ENCODE results near the gene AQP12B.

The AQP12B gene

DNA sequence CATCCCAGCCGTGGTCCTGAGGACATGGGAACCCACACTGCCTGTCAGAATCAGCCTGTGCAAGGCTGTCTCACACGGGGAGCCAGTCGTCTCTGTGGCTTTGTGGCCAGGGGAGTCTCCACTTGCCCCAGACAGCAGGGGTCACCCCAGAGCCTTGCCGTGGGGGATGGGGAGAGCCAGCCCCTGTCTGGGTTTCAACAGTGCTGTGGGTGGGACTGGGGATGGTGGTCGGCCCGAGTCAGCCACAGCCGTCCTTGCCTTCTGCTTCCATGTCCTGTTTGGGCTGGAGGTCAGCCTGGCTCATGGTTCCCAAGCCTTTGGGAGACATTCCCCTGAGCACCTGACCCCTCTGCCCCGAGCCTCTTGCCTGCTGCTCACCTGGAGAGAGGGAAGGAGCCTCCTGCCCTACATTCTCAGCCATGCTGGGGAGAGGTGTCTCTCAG lies 37.8 kb downstream of the AQP12B start:
- Mint-ChIP-seq H3K27me3 (peaks cover 13% of the 10 kb centered on the region), H3K9me3 (no peaks in the 10 kb centered on the region), H3K4me1 (ENCODE audit: low read depth) (peaks cover 10% of the 10 kb centered on the region), H3K4me3 (no peak overlapping the region), H3K27ac (no peak overlapping the region), H3K36me3 (ENCODE audit: low read depth) (no peaks in the 10 kb centered on the region)
- DNase-seq = peak; percentile 26

DNA sequence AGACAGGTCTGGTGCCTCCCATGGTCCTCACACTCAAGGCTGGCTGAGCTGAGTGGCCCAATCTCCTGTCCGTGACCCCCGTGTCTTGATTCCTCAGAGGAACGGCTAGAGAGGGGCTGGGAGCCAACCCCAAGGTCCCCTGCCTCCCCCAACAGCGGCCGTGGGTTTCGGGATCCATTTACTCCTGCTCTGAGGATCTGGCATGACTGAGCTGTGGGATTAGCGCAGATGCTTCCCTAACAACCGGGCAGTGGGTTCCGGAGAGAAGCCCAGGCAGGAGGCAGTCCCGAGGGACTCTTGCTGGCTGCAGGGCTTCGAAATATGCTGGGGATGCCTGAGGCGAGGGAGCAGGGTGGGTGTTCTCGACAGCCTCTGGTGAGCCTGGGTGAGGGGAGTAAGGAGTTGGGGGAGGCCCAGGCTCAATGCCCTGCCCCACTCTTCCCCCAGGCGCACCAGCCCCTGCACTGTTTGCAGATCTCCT lies 38.5 kb downstream of the AQP12B start:
- Mint-ChIP-seq H3K4me1 (ENCODE audit: low read depth) (peaks cover 10% of the 10 kb centered on the region), H3K36me3 (ENCODE audit: low read depth) (no peaks in the 10 kb centered on the region), H3K27ac (no peak overlapping the region)

DNA sequence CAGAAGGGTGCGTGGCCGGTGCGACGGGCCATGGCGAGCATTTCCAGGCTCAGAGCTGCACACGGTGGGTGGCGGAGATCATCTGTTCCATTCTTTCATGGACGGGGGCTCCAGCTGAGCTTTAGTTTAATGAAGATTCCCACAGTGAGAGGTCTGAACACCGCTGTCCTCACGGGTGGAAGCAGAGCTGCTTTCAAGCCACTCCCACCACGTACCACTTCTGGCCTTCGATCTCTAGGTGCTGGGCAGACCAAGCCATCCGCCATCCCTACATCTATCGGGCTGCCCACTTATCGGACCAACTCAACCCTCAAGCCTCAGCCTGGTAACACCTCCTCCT lies 38.9 kb downstream of the AQP12B start:
- Mint-ChIP-seq H3K27ac (no peak overlapping the region), H3K27me3 (peaks cover 13% of the 10 kb centered on the region), H3K36me3 (ENCODE audit: low read depth) (no peaks in the 10 kb centered on the region), H3K4me3 (no peak overlapping the region), H3K9me3 (no peaks in the 10 kb centered on the region), H3K4me1 (ENCODE audit: low read depth) (peaks cover 10% of the 10 kb centered on the region)
- DNase-seq = no peak

More for the DNA sequence above, 38.5 kb downstream of the AQP12B start:
- H3K27me3 Mint-ChIP-seq = peaks cover 13% of the 10 kb centered on the region
- H3K9me3 Mint-ChIP-seq = no peaks in the 10 kb centered on the region
- DNase-seq = no peak
- no peak overlapping the region for H3K4me3 Mint-ChIP-seq

DNA sequence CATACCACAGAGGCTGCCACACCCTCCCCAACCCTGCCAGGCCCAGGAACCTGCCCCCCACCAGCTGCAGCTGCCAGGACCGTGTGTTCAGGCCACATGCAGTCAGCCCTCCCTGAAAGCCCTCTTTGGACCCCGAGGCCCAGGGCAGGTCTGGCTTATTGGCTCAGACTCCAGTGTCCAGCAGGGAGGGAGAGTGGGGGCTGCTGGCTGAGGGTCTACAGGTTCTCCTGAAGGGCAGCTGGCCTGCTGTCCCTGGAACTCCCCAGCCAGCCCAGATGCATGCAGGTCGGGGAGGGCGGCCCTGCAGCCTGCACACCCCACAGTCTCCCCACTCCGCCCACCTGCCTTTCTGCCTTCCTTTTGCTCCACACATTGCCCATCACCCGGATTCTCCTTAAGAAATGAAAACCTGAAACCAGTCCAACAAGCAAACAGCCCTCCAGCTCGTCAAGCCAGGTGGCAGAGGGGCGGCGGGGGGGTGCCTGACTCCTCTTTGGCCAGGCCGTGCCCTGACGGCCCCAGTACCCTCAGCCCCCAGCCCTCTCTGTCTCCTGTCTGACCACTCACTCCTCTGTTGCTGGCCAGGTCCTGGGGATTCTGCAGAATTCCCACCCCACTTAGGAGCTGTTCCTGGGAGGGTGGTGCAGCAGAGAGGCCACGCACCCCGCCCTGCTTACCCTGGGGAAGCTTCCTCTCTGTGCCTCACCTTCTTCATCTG lies 39.4 kb downstream of the AQP12B start:
- Mint-ChIP-seq H3K27ac (no peak overlapping the region), H3K27me3 (peaks cover 8% of the 10 kb centered on the region), H3K4me3 (no peak overlapping the region), H3K36me3 (ENCODE audit: low read depth) (no peaks in the 10 kb centered on the region), H3K9me3 (no peaks in the 10 kb centered on the region), H3K4me1 (ENCODE audit: low read depth) (peaks cover 10% of the 10 kb centered on the region)
- DNase-seq = no peak

DNA sequence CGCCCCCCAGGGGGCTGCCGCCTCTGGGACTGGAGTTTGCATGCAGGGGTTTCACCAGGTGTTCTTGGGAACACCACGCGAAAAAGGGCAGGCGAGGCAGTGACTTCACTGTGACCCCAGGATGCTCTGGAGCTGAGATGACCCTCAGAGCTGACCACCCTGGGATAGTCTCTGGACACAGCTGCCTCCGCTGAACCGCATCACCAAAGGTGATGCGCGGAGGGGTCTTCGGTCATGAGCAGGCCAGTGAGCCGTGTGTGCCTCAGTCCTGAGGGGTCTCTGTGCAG lies 39.9 kb downstream of the AQP12B start:
- no peak overlapping the region for H3K4me3 Mint-ChIP-seq
- H3K4me1 Mint-ChIP-seq (ENCODE audit: low read depth) = peaks cover 10% of the 10 kb centered on the region
- H3K9me3 Mint-ChIP-seq = no peaks in the 10 kb centered on the region
- no peaks in the 10 kb centered on the region for H3K36me3 Mint-ChIP-seq (ENCODE audit: low read depth)
- H3K27ac Mint-ChIP-seq = no peak overlapping the region
- no peak for DNase-seq
- H3K27me3 Mint-ChIP-seq = peaks cover 4% of the 10 kb centered on the region

DNA sequence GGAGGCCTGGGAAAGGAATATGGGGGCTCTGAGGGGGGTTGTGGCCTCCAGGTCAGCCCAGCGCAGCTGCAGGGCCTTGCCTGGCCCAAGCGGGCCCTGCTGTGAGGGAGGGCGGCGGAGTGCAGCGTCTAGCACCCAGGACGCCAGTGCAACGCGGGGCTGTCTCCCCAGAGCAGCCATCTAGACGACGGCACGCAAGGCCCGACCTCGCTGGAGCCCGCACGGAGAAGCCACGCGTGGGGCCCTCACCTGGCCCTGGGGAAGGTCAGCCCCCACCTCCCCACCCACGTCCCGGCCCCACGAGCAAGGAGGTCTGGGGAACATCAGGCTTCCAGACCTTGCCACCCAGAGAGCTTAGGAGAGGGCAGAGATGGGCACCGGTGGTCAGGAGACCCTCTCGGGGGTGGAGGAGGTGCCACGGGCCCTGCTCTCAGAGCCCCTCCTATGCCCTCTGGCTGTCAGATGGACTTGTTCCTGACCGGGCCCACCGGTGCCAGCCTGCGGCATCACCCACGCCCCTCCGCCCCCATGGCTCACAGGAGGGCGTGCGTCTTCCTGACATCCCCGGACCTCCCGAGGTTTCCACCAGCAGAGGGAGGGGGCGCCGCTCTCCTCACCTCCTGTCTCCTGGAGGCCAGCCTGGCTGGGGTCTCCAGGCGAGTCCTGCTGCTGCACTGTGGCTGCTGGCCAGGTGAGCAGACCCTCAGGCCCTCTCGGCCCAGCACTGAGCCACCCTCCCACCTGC lies 40.5 kb downstream of the AQP12B start:
- H3K4me3 Mint-ChIP-seq = no peak overlapping the region
- no peaks in the 10 kb centered on the region for H3K9me3 Mint-ChIP-seq
- no peak for DNase-seq
- no peaks in the 10 kb centered on the region for H3K27me3 Mint-ChIP-seq
- H3K4me1 Mint-ChIP-seq (ENCODE audit: low read depth) = peaks cover 10% of the 10 kb centered on the region
- H3K36me3 Mint-ChIP-seq (ENCODE audit: low read depth) = no peaks in the 10 kb centered on the region
- no peak overlapping the region for H3K27ac Mint-ChIP-seq

DNA sequence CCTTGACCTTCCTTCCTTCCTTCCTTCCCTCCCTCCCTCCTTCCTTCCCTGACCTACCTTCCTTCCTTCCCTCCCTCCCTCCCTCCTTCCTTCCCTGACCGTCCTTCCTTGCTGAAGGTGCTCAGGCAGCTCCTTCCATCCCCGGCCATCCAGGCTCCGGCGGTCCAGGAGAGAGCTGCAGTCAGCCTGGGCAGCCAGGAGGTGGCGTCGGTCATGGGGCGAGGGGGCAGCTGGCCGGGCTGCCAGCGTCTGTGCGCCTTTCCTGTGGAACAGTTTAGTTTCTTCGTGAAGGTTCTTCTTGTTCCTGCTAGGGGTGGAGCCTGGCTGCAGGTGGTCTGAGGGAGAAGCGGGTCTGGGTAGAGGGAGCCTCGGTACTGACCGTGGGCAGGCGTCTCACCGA lies 41.7 kb downstream of the AQP12B start:
- Mint-ChIP-seq H3K27me3 (no peaks in the 10 kb centered on the region), H3K9me3 (no peaks in the 10 kb centered on the region), H3K4me1 (ENCODE audit: low read depth) (peaks cover 5% of the 10 kb centered on the region), H3K36me3 (ENCODE audit: low read depth) (no peaks in the 10 kb centered on the region), H3K27ac (no peak overlapping the region), H3K4me3 (no peak overlapping the region)
- peak; percentile 38 for DNase-seq

DNA sequence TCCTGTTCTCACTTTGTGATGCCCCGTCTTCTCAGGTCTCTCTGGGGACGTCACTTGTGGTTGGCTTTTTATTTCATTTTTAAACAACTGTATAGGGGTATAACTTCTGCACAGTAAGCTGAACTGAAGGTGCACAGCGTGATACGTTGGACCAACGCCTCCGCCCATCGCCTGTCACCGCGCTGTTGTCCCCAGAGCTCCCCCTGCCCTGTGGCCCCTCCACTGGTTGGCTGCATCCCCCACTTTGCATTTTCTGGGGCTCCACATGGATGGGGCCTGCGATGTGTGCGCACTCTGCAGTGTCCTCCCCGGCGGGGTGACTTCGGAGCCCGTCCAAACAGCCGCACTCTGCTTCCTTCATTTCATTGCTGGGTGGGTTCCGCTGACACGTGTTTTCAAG lies 43.1 kb downstream of the AQP12B start:
- no peak for DNase-seq
- Mint-ChIP-seq H3K36me3 (ENCODE audit: low read depth) (no peaks in the 10 kb centered on the region), H3K27me3 (no peaks in the 10 kb centered on the region), H3K9me3 (no peaks in the 10 kb centered on the region), H3K27ac (no peak overlapping the region), H3K4me1 (ENCODE audit: low read depth) (no peaks in the 10 kb centered on the region), H3K4me3 (no peak overlapping the region)

DNA sequence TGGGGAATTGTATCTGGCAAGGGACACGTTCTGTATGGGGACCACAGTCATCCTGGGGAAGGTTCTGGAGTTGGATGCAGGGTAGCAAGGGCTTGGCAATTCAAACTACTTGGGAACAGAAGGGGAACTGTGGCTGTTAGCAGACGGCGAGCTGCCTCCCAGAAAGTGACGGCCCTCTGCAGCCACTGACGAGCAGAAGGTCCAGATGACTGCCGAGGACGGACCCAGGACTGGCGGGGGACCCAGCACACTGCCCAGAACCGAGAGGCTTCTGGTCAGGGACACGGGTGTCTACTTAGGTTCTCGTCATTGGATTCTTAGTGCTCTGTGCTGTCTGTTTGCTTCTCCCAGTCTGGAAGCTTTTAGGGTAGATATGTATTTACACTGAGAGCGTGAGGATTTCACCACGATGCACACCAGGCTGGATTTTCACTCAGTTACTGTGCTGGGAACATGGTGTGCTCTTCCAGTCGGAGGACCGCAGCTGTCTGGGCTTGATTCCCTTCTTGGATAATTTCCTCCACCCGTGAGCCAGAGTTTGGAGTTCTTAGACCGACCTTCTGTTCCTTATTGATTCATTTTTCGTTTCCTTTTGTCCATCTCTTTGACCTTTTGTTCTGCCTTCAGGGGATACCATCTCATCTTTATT lies 44.0 kb downstream of the AQP12B start:
- peaks cover 2% of the 10 kb centered on the region for H3K9me3 Mint-ChIP-seq
- H3K27me3 Mint-ChIP-seq = no peaks in the 10 kb centered on the region
- no peak for DNase-seq
- no peaks in the 10 kb centered on the region for H3K36me3 Mint-ChIP-seq (ENCODE audit: low read depth)
- no peak overlapping the region for H3K4me3 Mint-ChIP-seq
- no peak overlapping the region for H3K27ac Mint-ChIP-seq
- H3K4me1 Mint-ChIP-seq (ENCODE audit: low read depth) = no peaks in the 10 kb centered on the region

DNA sequence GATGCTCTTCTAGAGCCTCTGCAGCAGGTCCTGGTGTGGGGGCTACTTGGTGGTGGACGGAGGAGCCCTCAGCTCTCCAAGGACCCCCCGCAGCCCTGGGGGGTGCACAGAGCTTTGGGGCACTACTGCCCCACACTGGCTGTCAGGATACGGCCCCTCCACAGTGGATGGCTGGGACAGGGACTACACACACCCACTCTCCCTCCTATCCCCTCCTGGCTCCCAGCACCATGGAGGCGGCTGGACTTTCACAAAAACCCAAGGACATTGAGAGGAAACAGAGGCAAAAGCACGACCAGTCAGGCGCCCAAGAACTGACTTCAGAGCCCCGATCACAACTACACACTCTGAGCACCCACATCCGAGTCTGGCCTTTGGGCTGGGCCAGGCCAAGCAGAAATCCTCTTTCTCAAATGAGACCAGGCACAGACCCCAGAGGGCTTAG lies 44.8 kb downstream of the AQP12B start:
- peak; percentile 20 for DNase-seq
- Mint-ChIP-seq H3K36me3 (ENCODE audit: low read depth) (peaks cover 4% of the 10 kb centered on the region), H3K4me1 (ENCODE audit: low read depth) (no peaks in the 10 kb centered on the region), H3K4me3 (no peak overlapping the region), H3K27ac (no peak overlapping the region), H3K27me3 (no peaks in the 10 kb centered on the region), H3K9me3 (peaks cover 9% of the 10 kb centered on the region)

DNA sequence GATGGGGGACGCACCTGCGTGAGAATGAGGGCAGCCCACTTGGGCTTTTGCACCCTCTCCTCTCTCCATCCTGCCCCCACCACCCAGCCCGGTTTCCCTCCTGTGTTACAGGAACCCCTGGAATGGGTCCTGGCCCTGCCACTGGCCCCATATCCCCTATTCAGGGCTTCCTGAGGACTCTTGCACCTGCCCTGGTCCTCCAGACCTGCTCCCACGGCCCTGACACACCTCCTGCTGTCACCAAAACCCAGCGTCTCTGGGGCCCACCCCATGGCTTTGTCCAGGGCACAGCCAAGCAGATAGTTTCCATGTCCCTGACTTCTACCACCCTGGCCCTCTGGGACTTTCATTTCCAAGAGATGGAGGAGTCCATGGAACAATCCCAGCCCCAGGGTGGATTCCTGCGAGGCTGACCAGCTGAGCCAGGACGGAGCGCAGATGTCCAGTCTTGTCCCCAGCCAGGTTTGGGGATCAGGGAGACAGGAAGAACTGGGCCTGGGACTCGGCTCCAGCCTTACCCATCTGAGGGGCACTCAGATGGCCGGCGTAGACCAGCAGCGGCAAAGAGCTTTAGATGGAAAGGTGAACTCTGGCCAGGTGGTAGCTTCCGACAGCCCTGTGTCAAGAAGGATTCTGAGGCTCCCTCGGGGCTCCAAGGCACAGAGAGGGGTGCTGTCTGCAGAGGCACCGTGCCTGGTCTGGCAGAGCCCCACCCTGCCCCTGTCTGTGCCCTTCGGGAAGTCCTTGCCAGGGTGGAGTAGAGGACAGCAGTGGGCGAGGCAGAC lies 45.4 kb downstream of the AQP12B start:
- Mint-ChIP-seq H3K4me3 (no peak overlapping the region), H3K9me3 (peaks cover 10% of the 10 kb centered on the region), H3K27me3 (no peaks in the 10 kb centered on the region), H3K36me3 (ENCODE audit: low read depth) (peaks cover 4% of the 10 kb centered on the region), H3K27ac (no peak overlapping the region), H3K4me1 (ENCODE audit: low read depth) (no peaks in the 10 kb centered on the region)
- DNase-seq = no peak

DNA sequence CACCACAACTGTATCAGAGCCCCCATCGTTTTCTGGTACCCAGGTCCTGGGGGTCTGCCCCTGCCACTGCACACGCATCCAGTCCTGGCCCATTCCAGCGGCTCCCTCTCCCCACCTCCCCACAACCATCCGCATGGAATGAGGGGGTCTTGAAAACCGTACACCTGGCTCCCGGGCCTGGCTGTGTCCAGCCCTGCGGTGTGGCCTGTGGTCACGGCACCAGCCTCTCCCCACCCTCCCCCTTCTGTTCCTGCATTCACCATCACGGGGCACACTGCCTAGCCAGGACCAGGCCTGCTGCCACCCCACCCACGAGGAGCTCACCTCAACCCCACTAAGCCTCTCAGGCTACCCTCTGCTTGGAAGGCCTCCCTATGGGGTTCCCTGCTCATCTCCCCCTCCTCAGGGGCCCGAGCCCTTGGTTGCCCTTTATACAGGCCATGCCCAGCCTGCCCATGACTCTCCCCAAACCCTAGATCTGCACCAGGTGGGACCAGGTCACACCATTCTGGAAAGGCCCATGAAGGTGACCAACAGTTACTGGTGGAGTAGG lies 46.0 kb downstream of the AQP12B start:
- H3K27me3 Mint-ChIP-seq = no peaks in the 10 kb centered on the region
- DNase-seq = no peak
- H3K27ac Mint-ChIP-seq = no peak overlapping the region
- no peak overlapping the region for H3K4me3 Mint-ChIP-seq
- no peaks in the 10 kb centered on the region for H3K4me1 Mint-ChIP-seq (ENCODE audit: low read depth)
- H3K9me3 Mint-ChIP-seq = peaks cover 10% of the 10 kb centered on the region
- peaks cover 4% of the 10 kb centered on the region for H3K36me3 Mint-ChIP-seq (ENCODE audit: low read depth)

DNA sequence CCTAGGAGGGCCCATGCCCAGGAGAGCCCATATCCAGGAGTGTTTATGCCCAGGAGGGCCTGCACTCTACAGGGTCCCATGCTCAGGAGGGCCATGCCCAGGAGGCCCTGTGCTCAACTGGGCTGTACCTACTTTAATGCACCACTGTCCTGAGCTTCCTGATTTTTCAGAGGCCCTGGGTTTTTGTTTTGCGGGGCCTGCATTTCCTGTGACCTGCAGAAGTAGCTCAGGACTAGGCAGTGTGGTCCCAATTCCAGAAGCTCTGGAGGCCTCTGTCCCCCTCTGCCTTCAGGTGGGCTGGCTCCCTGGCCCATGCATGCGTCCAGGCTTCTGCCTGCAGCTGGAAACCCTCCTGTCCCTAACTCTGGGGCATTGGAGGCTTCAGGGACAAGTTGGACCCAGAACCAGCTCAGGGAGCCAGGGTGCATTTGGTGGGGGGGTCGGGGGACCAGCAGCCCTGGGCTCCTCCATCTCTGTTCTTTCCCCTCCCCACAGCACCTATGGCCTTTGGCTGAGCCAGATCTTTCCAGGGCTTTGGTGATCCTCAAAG lies 46.6 kb downstream of the AQP12B start:
- no peaks in the 10 kb centered on the region for H3K4me1 Mint-ChIP-seq (ENCODE audit: low read depth)
- H3K9me3 Mint-ChIP-seq = peaks cover 10% of the 10 kb centered on the region
- DNase-seq = no peak
- H3K4me3 Mint-ChIP-seq = no peak overlapping the region
- H3K27ac Mint-ChIP-seq = no peak overlapping the region
- no peaks in the 10 kb centered on the region for H3K27me3 Mint-ChIP-seq
- H3K36me3 Mint-ChIP-seq (ENCODE audit: low read depth) = peaks cover 4% of the 10 kb centered on the region
